Caco-2 (cell line): ENCODE measurements around the gene PRCD. TPM values are rescaled to one million over a fixed set of nuclear protein-coding genes. Genes with fewer than 3 reads are reported as not detected.
A peak's percentile ranks its signal among the peaks of the same experiment; 100 is the strongest.
"Not testable (repeated sequence)": the region's sequence is repeated elsewhere in the genome, so short reads cannot be mapped to it uniquely, and the experiment has no call there.

Experiments used
- BruUV-seq: library from RNA; stranded (reverse); fragments of 400-500 nt; replicated peaks from 2 replicates; lab custom pipeline; 2021; lab: Mats Ljungman, UMichigan
- CTCF ChIA-PET: fragments of 300-600 bp; sonication (Branson Sonifier 250); formaldehyde crosslinking; loops from one replicate; lab custom pipeline; 2022; ENCODE audit warnings: antibody characterized with exemption; lab: Charles Lee
- POLR2A ChIA-PET: fragments of 300-600 bp; sonication (Branson Sonifier 250); formaldehyde crosslinking; loops from one replicate; lab custom pipeline; 2022; ENCODE audit warnings: antibody characterized with exemption; lab: Charles Lee
- DNase-seq, 2 experiments: peaks; one replicate each; pipeline versions ENCODE4 v3.0.0 to v3.0.0-alpha.2; 2020 to 2022
- H3K27me3 ChIP-seq: replicated peaks from 2 replicates; pipeline ENCODE4 v1.6.0; 2011; ENCODE audit warnings: low read length; ENCODE audit not compliant: control insufficient read depth, insufficient read depth
- H3K36me3 ChIP-seq: 2 replicates; pipeline ENCODE4 v1.5.1; 2011; ENCODE audit warnings: low read length; ENCODE audit not compliant: control insufficient read depth, insufficient read depth
- H3K4me1 ChIP-seq: fragments of 250-450 bp; sonication (Bioruptor Pico); 2 replicates; pipeline ENCODE4 v1.5.1; 2020; ENCODE audit warnings: mild to moderate bottlenecking
- H3K4me3 ChIP-seq: 2 replicates; pipeline ENCODE4 v1.5.1; 2011; ENCODE audit warnings: low read depth, mild to moderate bottlenecking, control low read depth, low read length
- H3K9me3 ChIP-seq: fragments of 250-450 bp; sonication (Bioruptor Pico); 2 replicates; pipeline ENCODE4 v1.5.1; 2020; ENCODE audit warnings: mild to moderate bottlenecking, moderate library complexity
- H3K27ac Mint-ChIP-seq: one replicate; pipeline ENCODE4 v1.8.0; 2022; ENCODE audit warnings: mixed read lengths; ENCODE audit not compliant: unreplicated experiment
- H3K27me3 Mint-ChIP-seq: one replicate; pipeline ENCODE4 v1.8.0; 2022; ENCODE audit warnings: mixed read lengths; ENCODE audit not compliant: insufficient read depth, unreplicated experiment
- H3K36me3 Mint-ChIP-seq: one replicate; pipeline ENCODE4 v1.8.0; 2022; ENCODE audit warnings: mild to moderate bottlenecking, mixed read lengths; ENCODE audit not compliant: insufficient read depth, unreplicated experiment
- H3K4me1 Mint-ChIP-seq: one replicate; pipeline ENCODE4 v1.8.0; 2022; ENCODE audit warnings: low read depth, mixed read lengths; ENCODE audit not compliant: unreplicated experiment
- H3K4me3 Mint-ChIP-seq: one replicate; pipeline ENCODE4 v1.8.0; 2022; ENCODE audit warnings: mild to moderate bottlenecking, moderate library complexity, mixed read lengths; ENCODE audit not compliant: unreplicated experiment
- H3K9me3 Mint-ChIP-seq: one replicate; pipeline ENCODE4 v1.8.0; 2022; ENCODE audit warnings: mixed read lengths; ENCODE audit not compliant: unreplicated experiment
- intact Hi-C: fragments of 100-400 bp; cut with micrococcal nuclease; formaldehyde crosslinking; loops from one replicate; pipeline ENCODE4 v1.10.0; 2022; ENCODE audit not compliant: unreplicated experiment
- total RNA-seq: library from RNA; stranded (reverse); gene quantifications from 2 replicates; pipeline ENCODE4 v1.2.3, GENCODE V29; 2022
- TF ChIP-seq, protein P1 (sequence below), 2 experiments: fragments of 200-600 bp in 1 of 2; IDR thresholded peaks; 1 replicate in 1 of 2; 2 replicates in 1 of 2; pipeline versions ENCODE4 v1.5.1 to v1.8.0; 2011 to 2022; ENCODE audit warnings: antibody characterized with exemption in 1 of 2, control low read depth in 1 of 2, inconsistent platforms in 1 of 2, low read depth in 1 of 2, low read length in 1 of 2, mild to moderate bottlenecking in 1 of 2, moderate library complexity in 1 of 2; ENCODE audit not compliant: insufficient read depth in 1 of 2, severe bottlenecking in 1 of 2, unreplicated experiment in 1 of 2

PRCD gene
- total RNA-seq, 1 experiment from 2014 or later = not detected

DNA sequence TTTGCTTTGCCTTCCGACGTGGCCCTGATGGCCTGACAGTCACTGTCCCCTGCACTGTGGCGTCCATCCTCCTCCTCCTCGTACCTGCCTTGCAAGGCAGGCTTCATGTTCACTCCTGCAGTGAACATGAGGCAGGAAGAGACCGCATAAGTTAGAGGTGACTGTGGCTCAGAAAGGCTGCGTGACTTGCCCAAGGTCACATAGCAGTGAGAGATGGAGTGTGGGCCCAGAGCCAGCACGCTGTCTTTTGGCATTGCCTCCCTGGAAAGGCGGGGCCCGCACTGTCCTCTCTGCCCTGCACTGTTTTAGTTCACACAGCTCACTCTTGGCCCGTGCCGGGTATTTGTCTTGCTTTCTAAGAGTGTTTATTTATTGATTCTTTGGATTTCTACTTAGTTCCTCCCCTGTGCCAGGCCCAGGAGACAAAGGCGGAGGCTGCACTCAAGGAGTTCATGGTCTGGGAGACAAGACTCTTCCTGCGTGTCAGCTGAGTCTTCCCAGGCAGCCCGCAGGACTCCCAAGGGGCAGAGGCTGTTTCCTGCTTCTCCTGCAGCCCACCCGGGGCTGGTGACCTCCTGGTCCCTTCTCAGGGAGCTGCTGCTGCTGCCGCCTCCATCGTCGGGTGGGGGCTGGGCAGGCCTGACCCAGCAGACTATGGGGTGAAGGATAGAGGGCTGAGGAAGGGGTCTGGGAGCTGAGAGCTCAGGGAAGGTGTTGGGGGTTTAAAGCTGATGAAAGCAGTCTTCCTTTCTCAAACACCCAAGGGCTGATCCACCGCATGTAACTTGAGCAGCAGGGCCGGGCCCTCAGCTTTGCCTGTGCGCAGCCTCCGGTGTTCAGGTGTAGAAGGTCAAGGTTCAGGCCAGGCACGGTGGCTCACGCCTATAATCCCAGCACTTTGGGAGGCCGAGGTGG, 15.0 kb upstream of the PRCD start:
- POLR2A ChIA-PET = no interaction called here
- no peak for DNase-seq

DNA sequence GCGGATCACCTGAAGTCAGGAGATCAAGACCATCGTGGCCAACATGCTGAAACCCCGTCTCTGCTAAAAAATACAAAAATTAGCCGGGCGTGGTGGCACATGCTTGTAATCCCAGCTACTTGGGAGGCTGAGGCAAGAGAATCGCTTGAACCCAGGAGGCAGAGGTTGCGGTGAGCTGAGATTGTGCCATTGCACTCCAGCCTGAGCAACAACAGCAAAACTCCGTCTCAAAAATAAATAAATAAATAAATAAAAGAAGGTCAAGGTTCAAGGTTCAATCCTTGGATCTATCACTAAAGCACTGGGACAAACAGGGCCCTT, 14.4 kb upstream of the PRCD start:
- H3K4me1 Mint-ChIP-seq, POLR2A ChIA-PET, DNase-seq, H3K9me3 Mint-ChIP-seq, BruUV-seq, H3K4me3 Mint-ChIP-seq, H3K27ac Mint-ChIP-seq, H3K27me3 Mint-ChIP-seq, H3K27me3 ChIP-seq, H3K9me3 ChIP-seq, intact Hi-C loops, H3K36me3 ChIP-seq, H3K4me3 ChIP-seq, H3K36me3 Mint-ChIP-seq: not testable (repeated sequence)
- H3K4me1 ChIP-seq = peaks cover 15% of the 10 kb centered on the region
- CTCF ChIA-PET = interaction anchor here (0.9 to 1.4 kb wide), 2 partner anchors 15 to 156 kb away, joined by 3 read pairs; no protein-coding TSS in a partner anchor

More for the DNA sequence above, 15.0 kb upstream of the PRCD start:
- TF ChIP-seq, protein P1, sequence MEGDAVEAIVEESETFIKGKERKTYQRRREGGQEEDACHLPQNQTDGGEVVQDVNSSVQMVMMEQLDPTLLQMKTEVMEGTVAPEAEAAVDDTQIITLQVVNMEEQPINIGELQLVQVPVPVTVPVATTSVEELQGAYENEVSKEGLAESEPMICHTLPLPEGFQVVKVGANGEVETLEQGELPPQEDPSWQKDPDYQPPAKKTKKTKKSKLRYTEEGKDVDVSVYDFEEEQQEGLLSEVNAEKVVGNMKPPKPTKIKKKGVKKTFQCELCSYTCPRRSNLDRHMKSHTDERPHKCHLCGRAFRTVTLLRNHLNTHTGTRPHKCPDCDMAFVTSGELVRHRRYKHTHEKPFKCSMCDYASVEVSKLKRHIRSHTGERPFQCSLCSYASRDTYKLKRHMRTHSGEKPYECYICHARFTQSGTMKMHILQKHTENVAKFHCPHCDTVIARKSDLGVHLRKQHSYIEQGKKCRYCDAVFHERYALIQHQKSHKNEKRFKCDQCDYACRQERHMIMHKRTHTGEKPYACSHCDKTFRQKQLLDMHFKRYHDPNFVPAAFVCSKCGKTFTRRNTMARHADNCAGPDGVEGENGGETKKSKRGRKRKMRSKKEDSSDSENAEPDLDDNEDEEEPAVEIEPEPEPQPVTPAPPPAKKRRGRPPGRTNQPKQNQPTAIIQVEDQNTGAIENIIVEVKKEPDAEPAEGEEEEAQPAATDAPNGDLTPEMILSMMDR (IDR thresholded peaks at IDR 0.05; ENCODE audit: insufficient read depth in 1 of 2, low read depth in 1 of 2, low read length in 1 of 2, severe bottlenecking in 1 of 2, unreplicated experiment in 1 of 2) = no peak
- Histone ChIP-seq H3K9me3 (no peaks in the 10 kb centered on the region), H3K27me3 (no peaks in the 10 kb centered on the region), H3K36me3 (no peaks in the 10 kb centered on the region), H3K4me1 (peaks cover 11% of the 10 kb centered on the region), H3K4me3 (no peak overlapping the region)
- Mint-ChIP-seq H3K27ac (peak overlapping the region; percentile 20), H3K4me3 (no peak overlapping the region), H3K9me3 (no peaks in the 10 kb centered on the region), H3K4me1 (no peaks in the 10 kb centered on the region), H3K27me3 (no peaks in the 10 kb centered on the region), H3K36me3 (no peaks in the 10 kb centered on the region)
- intact Hi-C loops = no loop called here
- CTCF ChIA-PET = interaction anchor here (0.9 to 2.1 kb wide), 3 partner anchors 16 to 156 kb away, joined by 3 to 8 read pairs (median 3); no protein-coding TSS in a partner anchor
- no TSS peak for BruUV-seq

DNA sequence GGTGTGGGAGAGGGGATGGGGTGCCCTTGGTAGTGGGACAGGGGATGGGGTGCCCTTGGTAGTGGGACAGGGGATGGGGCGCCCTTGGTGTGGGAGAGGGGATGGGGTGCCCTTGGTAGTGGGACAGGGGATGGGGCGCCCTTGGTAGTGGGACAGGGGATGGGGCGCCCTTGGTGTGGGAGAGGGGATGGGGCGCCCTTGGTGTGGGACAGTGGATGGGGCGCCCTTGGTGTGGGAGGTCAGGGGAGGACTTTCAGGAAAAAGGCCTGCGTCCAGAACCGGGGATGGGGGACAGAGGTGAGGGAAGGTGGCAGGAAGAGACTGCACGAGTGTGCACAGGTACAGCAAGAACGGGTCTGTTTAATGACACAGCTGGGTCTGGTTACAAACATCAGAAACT, 12.8 kb upstream of the PRCD start:
- H3K27ac Mint-ChIP-seq = peak overlapping the region; percentile 9
- H3K27me3 ChIP-seq, H3K36me3 Mint-ChIP-seq, H3K9me3 ChIP-seq, H3K36me3 ChIP-seq, BruUV-seq, H3K4me3 ChIP-seq, H3K4me1 Mint-ChIP-seq, intact Hi-C loops, DNase-seq, H3K9me3 Mint-ChIP-seq, POLR2A ChIA-PET, H3K27me3 Mint-ChIP-seq, H3K4me3 Mint-ChIP-seq: not testable (repeated sequence)
- H3K4me1 ChIP-seq = peaks cover 15% of the 10 kb centered on the region
- CTCF ChIA-PET = interaction anchor here (1.2 kb wide), 1 partner anchor 14 kb away, joined by 4 read pairs; no protein-coding TSS in a partner anchor
